ENCODE data around the gene RALGAPA1.
"Not testable (repeated sequence)": the region's sequence is repeated elsewhere in the genome, so short reads cannot be mapped to it uniquely, and the experiment has no call there.

RALGAPA1 gene

DNA sequence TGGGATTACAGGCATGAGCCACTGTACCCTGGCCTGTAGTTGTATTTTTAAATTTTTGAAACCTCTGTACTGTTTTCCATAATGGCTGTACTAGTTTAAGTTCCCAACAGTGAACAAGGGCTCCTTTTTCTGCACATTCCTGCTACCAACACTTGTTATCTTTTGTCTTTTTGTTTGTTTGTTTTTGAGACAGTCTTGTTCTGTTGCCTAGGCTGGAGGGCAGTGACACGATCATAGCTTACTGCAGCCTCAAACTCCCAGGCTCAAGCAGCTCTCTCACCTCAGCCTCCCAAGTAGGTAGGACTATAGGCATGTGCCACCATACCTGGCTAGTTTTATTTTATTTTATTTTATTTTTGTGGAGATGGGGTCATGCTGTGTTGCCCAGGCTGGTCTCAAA lies 40.0 kb upstream of the RALGAPA1 start:
- H3F3A ChIP-seq (ENCODE audit: insufficient read depth, low read length): no peaks in the 10 kb centered on the region
- no peak overlapping the region for H3K9ac ChIP-seq (ENCODE audit: low read length)
- H3K4me2 ChIP-seq (ENCODE audit: low read length): no peak overlapping the region
- H3K27me3 ChIP-seq (ENCODE audit: insufficient read depth, low read length): no peaks in the 10 kb centered on the region
- H3K27ac ChIP-seq (ENCODE audit: low read depth, low read length, poor library complexity, severe bottlenecking): no peak overlapping the region
- TF ChIP-seq, protein P1, sequence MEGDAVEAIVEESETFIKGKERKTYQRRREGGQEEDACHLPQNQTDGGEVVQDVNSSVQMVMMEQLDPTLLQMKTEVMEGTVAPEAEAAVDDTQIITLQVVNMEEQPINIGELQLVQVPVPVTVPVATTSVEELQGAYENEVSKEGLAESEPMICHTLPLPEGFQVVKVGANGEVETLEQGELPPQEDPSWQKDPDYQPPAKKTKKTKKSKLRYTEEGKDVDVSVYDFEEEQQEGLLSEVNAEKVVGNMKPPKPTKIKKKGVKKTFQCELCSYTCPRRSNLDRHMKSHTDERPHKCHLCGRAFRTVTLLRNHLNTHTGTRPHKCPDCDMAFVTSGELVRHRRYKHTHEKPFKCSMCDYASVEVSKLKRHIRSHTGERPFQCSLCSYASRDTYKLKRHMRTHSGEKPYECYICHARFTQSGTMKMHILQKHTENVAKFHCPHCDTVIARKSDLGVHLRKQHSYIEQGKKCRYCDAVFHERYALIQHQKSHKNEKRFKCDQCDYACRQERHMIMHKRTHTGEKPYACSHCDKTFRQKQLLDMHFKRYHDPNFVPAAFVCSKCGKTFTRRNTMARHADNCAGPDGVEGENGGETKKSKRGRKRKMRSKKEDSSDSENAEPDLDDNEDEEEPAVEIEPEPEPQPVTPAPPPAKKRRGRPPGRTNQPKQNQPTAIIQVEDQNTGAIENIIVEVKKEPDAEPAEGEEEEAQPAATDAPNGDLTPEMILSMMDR (IDR thresholded peaks at IDR 0.05; ENCODE audit: low read length): no peak
- TF ChIP-seq EZH2 (IDR thresholded peaks at IDR 0.05; ENCODE audit: borderline replicate concordance, low read length): no peak
- peaks cover 34% of the 10 kb centered on the region for H3K36me3 ChIP-seq (ENCODE audit: insufficient read depth, low read length)
- no peaks in the 10 kb centered on the region for H3K79me2 ChIP-seq (ENCODE audit: insufficient read depth, low read length)
- H4K20me1 ChIP-seq (ENCODE audit: insufficient read depth, low read length): no peaks in the 10 kb centered on the region
- no peaks in the 10 kb centered on the region for H3K9me2 ChIP-seq (ENCODE audit: low read depth, low read length)
- H2AFZ ChIP-seq (ENCODE audit: low read length): no peak overlapping the region
- H3K4me3 ChIP-seq (ENCODE audit: low read depth, low read length, poor library complexity, severe bottlenecking): no peak overlapping the region
- peaks cover 9% of the 10 kb centered on the region for H3K9me3 ChIP-seq (ENCODE audit: low read length)
- no peaks in the 10 kb centered on the region for H3K4me1 ChIP-seq (ENCODE audit: insufficient read depth, low read length, severe bottlenecking)

DNA sequence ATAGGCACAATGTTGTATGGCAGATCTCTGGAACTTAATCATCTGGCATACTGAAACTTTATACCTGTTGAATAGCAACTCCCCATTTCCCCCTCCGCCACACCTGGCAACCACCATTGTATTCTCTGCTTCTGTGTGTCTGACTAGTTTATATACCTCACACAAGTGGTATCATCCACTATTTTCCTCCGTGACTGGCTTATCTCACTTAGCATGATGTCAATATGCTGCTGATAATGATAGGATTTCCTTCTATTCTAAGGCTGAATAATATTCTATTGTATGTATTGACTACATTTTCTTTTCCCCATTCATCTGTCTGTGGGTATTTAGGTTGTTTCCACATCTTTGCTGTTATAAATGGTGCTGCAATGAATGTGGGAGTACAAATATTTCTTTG lies 38.5 kb upstream of the RALGAPA1 start:
- no peak overlapping the region for H3K4me3 ChIP-seq (ENCODE audit: low read depth, low read length, poor library complexity, severe bottlenecking)
- H3F3A ChIP-seq (ENCODE audit: insufficient read depth, low read length): no peaks in the 10 kb centered on the region
- no peak overlapping the region for H3K27ac ChIP-seq (ENCODE audit: low read depth, low read length, poor library complexity, severe bottlenecking)
- H3K4me1 ChIP-seq (ENCODE audit: insufficient read depth, low read length, severe bottlenecking): no peaks in the 10 kb centered on the region
- no peaks in the 10 kb centered on the region for H3K27me3 ChIP-seq (ENCODE audit: insufficient read depth, low read length)
- H3K36me3 ChIP-seq (ENCODE audit: insufficient read depth, low read length): peaks cover 47% of the 10 kb centered on the region
- no peak overlapping the region for H3K9ac ChIP-seq (ENCODE audit: low read length)
- TF ChIP-seq, protein P1 (IDR thresholded peaks at IDR 0.05; ENCODE audit: low read length): no peak
- TF ChIP-seq EZH2 (IDR thresholded peaks at IDR 0.05; ENCODE audit: borderline replicate concordance, low read length): no peak
- H3K4me2 ChIP-seq (ENCODE audit: low read length): no peak overlapping the region
- no peaks in the 10 kb centered on the region for H3K79me2 ChIP-seq (ENCODE audit: insufficient read depth, low read length)
- H3K9me3 ChIP-seq (ENCODE audit: low read length): peaks cover 9% of the 10 kb centered on the region
- H4K20me1 ChIP-seq (ENCODE audit: insufficient read depth, low read length): no peaks in the 10 kb centered on the region
- no peaks in the 10 kb centered on the region for H3K9me2 ChIP-seq (ENCODE audit: low read depth, low read length)
- no peak overlapping the region for H2AFZ ChIP-seq (ENCODE audit: low read length)

DNA sequence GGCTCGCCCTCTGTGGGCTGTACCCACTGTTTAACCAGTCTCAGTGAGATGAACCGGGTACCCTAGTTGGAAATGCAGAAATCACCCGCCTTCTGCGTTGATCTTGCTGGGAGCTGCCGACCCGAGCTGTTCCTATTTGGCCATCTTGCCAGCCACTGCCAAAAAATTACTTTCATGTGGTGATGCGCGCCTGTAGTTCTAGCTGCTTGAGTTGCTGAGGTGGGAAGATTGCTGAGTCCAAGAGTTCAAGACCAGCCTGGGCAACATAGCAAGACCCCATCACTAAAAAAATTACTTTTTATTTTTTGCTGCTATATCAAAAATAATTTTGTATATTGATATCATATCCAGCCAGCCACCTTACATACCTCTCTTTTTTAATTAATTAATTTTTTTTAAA lies 35.4 kb upstream of the RALGAPA1 start:
- Histone ChIP-seq H3K9me3 (ENCODE audit: low read length) (no peaks in the 10 kb centered on the region), H3K27ac (ENCODE audit: low read depth, low read length, poor library complexity, severe bottlenecking) (no peak overlapping the region), H3K9me2 (ENCODE audit: low read depth, low read length) (no peaks in the 10 kb centered on the region), H3K4me1 (ENCODE audit: insufficient read depth, low read length, severe bottlenecking) (no peaks in the 10 kb centered on the region), H3F3A (ENCODE audit: insufficient read depth, low read length) (no peaks in the 10 kb centered on the region), H4K20me1 (ENCODE audit: insufficient read depth, low read length) (no peaks in the 10 kb centered on the region), H3K79me2 (ENCODE audit: insufficient read depth, low read length) (no peaks in the 10 kb centered on the region), H2AFZ (ENCODE audit: low read length) (no peak overlapping the region), H3K9ac (ENCODE audit: low read length) (no peak overlapping the region), H3K4me3 (ENCODE audit: low read depth, low read length, poor library complexity, severe bottlenecking) (no peak overlapping the region), H3K36me3 (ENCODE audit: insufficient read depth, low read length) (peaks cover 37% of the 10 kb centered on the region), H3K27me3 (ENCODE audit: insufficient read depth, low read length) (no peaks in the 10 kb centered on the region), H3K4me2 (ENCODE audit: low read length) (no peak overlapping the region)
- TF ChIP-seq, protein P1 (IDR thresholded peaks at IDR 0.05; ENCODE audit: low read length): no peak
- no peak for TF ChIP-seq EZH2 (IDR thresholded peaks at IDR 0.05; ENCODE audit: borderline replicate concordance, low read length)

DNA sequence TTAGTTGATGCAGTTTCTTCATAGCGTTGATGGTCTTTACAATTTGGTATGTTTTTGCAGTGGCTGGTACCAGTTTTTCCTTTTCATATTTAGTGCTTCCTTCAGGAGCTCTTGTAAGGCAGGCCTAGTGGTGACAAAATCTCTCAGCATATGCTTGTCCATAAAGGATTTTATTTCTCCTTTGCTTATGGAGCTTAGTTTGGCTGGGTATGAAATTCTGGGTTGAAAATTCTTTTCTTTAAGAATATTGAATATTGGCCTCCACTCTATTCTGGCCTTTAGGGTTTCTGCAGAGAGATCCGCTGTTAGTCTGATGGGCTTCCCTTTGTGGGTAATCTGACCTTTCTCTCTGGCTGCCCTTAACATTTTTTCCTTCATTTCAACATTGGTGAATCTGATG lies 33.1 kb upstream of the RALGAPA1 start:
- H3K4me2 ChIP-seq (ENCODE audit: low read length); H3K27ac ChIP-seq (ENCODE audit: low read depth, low read length, poor library complexity, severe bottlenecking); H3K79me2 ChIP-seq (ENCODE audit: insufficient read depth, low read length); H4K20me1 ChIP-seq (ENCODE audit: insufficient read depth, low read length); H3K27me3 ChIP-seq (ENCODE audit: insufficient read depth, low read length); H2AFZ ChIP-seq (ENCODE audit: low read length); H3K4me3 ChIP-seq (ENCODE audit: low read depth, low read length, poor library complexity, severe bottlenecking); H3F3A ChIP-seq (ENCODE audit: insufficient read depth, low read length); H3K9me2 ChIP-seq (ENCODE audit: low read depth, low read length); H3K4me1 ChIP-seq (ENCODE audit: insufficient read depth, low read length, severe bottlenecking); H3K9ac ChIP-seq (ENCODE audit: low read length); H3K9me3 ChIP-seq (ENCODE audit: low read length): not testable (repeated sequence)
- peaks cover 41% of the 10 kb centered on the region for H3K36me3 ChIP-seq (ENCODE audit: insufficient read depth, low read length)

DNA sequence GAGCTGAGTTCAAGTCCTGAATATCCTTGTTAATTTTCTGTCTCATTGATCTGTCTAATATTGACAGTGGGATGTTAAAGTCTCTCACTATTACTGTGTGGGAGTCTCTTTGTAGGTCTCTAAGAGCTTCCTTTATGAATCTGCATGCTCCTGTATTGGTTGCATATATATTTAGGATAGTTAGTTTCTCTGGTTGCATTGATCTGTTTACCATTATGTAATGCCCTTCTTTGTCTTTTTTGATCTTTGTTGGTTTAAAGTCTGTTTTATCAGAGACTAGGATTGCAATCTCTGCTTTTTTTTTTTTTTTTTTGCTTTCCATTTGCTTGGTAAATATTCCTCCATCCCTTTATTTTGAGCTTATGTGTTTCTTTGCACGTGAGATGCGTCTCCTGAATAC lies 32.6 kb upstream of the RALGAPA1 start:
- not testable (repeated sequence) for H3K27ac ChIP-seq (ENCODE audit: low read depth, low read length, poor library complexity, severe bottlenecking); H3K79me2 ChIP-seq (ENCODE audit: insufficient read depth, low read length); H3F3A ChIP-seq (ENCODE audit: insufficient read depth, low read length); H3K9ac ChIP-seq (ENCODE audit: low read length); H3K4me3 ChIP-seq (ENCODE audit: low read depth, low read length, poor library complexity, severe bottlenecking); H4K20me1 ChIP-seq (ENCODE audit: insufficient read depth, low read length); H3K9me3 ChIP-seq (ENCODE audit: low read length); H3K4me1 ChIP-seq (ENCODE audit: insufficient read depth, low read length, severe bottlenecking); H2AFZ ChIP-seq (ENCODE audit: low read length); H3K27me3 ChIP-seq (ENCODE audit: insufficient read depth, low read length); H3K4me2 ChIP-seq (ENCODE audit: low read length); H3K9me2 ChIP-seq (ENCODE audit: low read depth, low read length)
- H3K36me3 ChIP-seq (ENCODE audit: insufficient read depth, low read length): peaks cover 45% of the 10 kb centered on the region
